GM23248 (cell line): ENCODE data around the gene ZNF133. TPM values are rescaled to one million over a fixed set of nuclear protein-coding genes. Genes with fewer than 3 reads are reported as not detected.
A peak's percentile ranks its signal among the peaks of the same experiment; 100 is the strongest.

Source experiments
- DNase-seq: peaks from one replicate; pipeline ENCODE4 v3.0.0-alpha.2; 2015
- H2AFZ ChIP-seq: fragments of 200-600 bp; sonication (generic); 2 replicates; pipeline ENCODE4 v1.6.1; 2016; ENCODE audit warnings: antibody characterized with exemption
- H3F3A ChIP-seq: fragments of 200-600 bp; sonication (generic); 2 replicates; pipeline ENCODE4 v1.6.1; 2016; ENCODE audit warnings: mild to moderate bottlenecking, antibody characterized with exemption, mixed run types; ENCODE audit not compliant: insufficient read depth
- H3K27ac ChIP-seq: fragments of 200-600 bp; sonication (generic); 2 replicates; pipeline ENCODE4 v1.5.1; 2016; ENCODE audit warnings: mild to moderate bottlenecking
- H3K27me3 ChIP-seq: fragments of 200-600 bp; sonication (generic); replicated peaks from 2 replicates; pipeline ENCODE4 v1.6.1; 2016; ENCODE audit warnings: mild to moderate bottlenecking; ENCODE audit not compliant: insufficient read depth
- H3K36me3 ChIP-seq: fragments of 200-600 bp; sonication (generic); 2 replicates; pipeline ENCODE4 v1.6.1; 2016; ENCODE audit warnings: low read depth, mild to moderate bottlenecking
- H3K4me1 ChIP-seq: fragments of 200-600 bp; sonication (generic); 2 replicates; pipeline ENCODE4 v1.6.1; 2016; ENCODE audit warnings: mild to moderate bottlenecking; ENCODE audit not compliant: insufficient read depth
- H3K4me2 ChIP-seq: fragments of 200-600 bp; sonication (generic); one replicate; pipeline ENCODE4 v1.6.1; 2016; ENCODE audit warnings: mild to moderate bottlenecking; ENCODE audit not compliant: unreplicated experiment
- H3K4me3 ChIP-seq: fragments of 200-600 bp; sonication (generic); 2 replicates; pipeline ENCODE4 v1.5.1; 2016; ENCODE audit warnings: mild to moderate bottlenecking
- H3K79me2 ChIP-seq: fragments of 200-600 bp; sonication (generic); 2 replicates; pipeline ENCODE4 v1.6.1; 2016; ENCODE audit warnings: mild to moderate bottlenecking; ENCODE audit not compliant: insufficient read depth
- H3K9ac ChIP-seq: fragments of 200-600 bp; sonication (generic); 2 replicates; pipeline ENCODE4 v1.6.1; 2016; ENCODE audit warnings: mild to moderate bottlenecking
- H3K9me2 ChIP-seq: fragments of 200-600 bp; sonication (generic); 2 replicates; pipeline ENCODE4 v1.6.1; 2016; ENCODE audit warnings: mixed run types, mild to moderate bottlenecking, moderate library complexity; ENCODE audit not compliant: insufficient read depth
- H3K9me3 ChIP-seq: fragments of 200-600 bp; sonication (generic); one replicate; pipeline ENCODE4 v1.6.1; 2017; ENCODE audit warnings: low read depth
- H4K20me1 ChIP-seq: fragments of 200-600 bp; sonication (generic); 2 replicates; pipeline ENCODE4 v1.6.0; 2016; ENCODE audit not compliant: insufficient read depth
- EZH2 ChIP-seq: fragments of 200-600 bp; sonication (generic); IDR thresholded peaks from 2 replicates; pipeline ENCODE4 v1.6.1; 2018; ENCODE audit warnings: antibody characterized with exemption, mild to moderate bottlenecking; ENCODE audit not compliant: insufficient read depth, poor library complexity, severe bottlenecking
- EZH2phosphoT487 ChIP-seq: fragments of 200-600 bp; sonication (generic); IDR thresholded peaks from 2 replicates; pipeline ENCODE4 v1.6.1; 2018; ENCODE audit warnings: antibody characterized with exemption, moderate library complexity, mild to moderate bottlenecking, low read depth; ENCODE audit not compliant: insufficient read depth
- WGBS, 2 experiments: methylation state at CpG; one replicate each; pipeline ENCODE4 v1.1.6; 2015 to 2017; ENCODE audit warnings: low lambda C conversion rate in 2 of 2, low coverage in 1 of 2; ENCODE audit errors: missing lambda C conversion rate in 2 of 2; 5-methylcytosine and 5-hydroxymethylcytosine counted together
- in situ Hi-C: fragments of 300-500 bp; cut with MboI; formaldehyde crosslinking; loops from 2 replicates; pipeline ENCODE4 v1.15.0; 2020
- polyA plus RNA-seq: library from polyadenylated mRNA; unstranded; fragments of >200 nt; fragmentation: Nextera tagmentation; extraction: Ambion mirVana; gene quantifications from 2 replicates; pipeline ENCODE4 v1.2.1, GENCODE V29; 2016
- total RNA-seq: library from RNA; depleted of rRNA; stranded (reverse); fragments of >200 nt; shearing (Covaris generic); gene quantifications from 2 replicates; pipeline ENCODE4 v1.2.3, GENCODE V29; 2014

Gene ZNF133
- total and polyA plus RNA-seq, 2 experiments from 2014 or later, result 11.3 to 17.9 TPM

DNA sequence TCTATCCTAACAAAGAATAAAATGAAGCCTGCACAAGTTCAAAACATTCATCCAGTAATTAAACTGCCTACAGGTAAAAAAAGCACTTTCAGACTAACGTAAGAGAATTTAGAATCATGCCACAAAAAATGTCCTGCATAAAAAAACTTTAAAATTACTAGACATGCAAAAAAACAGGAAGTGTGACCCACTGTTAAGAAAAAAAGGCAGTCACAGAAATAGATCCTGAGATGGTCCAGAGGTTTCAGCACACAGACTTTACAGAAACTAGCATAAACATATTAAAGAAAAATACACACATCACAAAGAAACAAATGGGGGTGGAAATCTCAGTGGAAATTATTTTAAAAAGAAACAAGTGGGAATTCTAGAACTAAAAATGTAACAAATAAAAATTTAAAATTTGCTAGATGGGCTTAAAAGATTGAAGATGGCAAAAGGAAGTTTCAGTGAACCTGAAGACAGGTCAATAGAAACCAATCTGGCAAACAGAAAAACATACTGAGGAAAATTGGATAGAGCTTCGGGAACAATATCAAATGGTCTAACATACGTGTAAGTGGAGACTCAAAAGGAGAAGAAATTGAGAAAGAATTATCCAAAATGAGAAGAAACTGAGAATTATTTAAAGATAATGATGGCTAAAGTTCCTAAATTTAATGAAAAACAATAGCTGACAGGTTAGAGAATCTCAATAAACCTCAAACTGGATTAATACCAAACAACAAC lies 3.4 kb upstream of the ZNF133 start:
- Histone ChIP-seq H2AFZ (no peak overlapping the region), H3K4me1 (peaks cover 6% of the 10 kb centered on the region; the same call in 1 of the 2 replicates), H3F3A (no peaks in the 10 kb centered on the region), H4K20me1 (no peaks in the 10 kb centered on the region), H3K9me2 (no peaks in the 10 kb centered on the region), H3K9ac (no peak overlapping the region), H3K36me3 (no peaks in the 10 kb centered on the region), H3K27ac (no peak overlapping the region), H3K27me3 (no peaks in the 10 kb centered on the region; the same call in none of the 2 replicates), H3K4me2 (no peak overlapping the region), H3K9me3 (peaks cover 2% of the 10 kb centered on the region), H3K4me3 (no peak overlapping the region), H3K79me2 (peaks cover 16% of the 10 kb centered on the region)
- peak; percentile 40 for DNase-seq
- no peak for TF ChIP-seq EZH2
- no peak for TF ChIP-seq EZH2phosphoT487
- in situ Hi-C loops, result loop anchor here (25.0 kb wide), 2 partner anchors 648 to 773 kb away; no protein-coding TSS in a partner anchor
- 20 to 27% methylated on average over 3 of the region's 3 CpGs for WGBS, 2 experiments

DNA sequence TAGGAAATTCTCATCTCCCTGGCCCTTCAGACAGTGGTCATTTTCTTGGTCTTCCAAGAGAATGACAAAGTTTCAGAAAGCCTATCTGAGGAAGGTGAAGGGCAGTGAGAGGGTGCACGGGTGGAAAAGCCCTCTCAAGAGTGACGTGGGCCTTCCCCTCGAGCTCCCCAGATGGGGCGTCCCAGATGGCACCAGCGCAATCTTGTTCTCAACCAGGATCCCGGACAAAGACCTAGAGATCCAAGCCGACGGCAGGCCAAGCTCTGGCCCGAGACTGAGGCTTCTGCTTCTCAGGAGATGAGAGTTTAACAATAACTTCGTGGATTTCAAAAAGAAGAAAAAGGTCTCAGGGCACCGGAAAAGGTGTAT lies 797 bp upstream of the ZNF133 start:
- H3K27ac ChIP-seq, result peak overlapping the region; percentile 87
- DNase-seq, result peak; percentile 51
- H2AFZ ChIP-seq, result peak overlapping the region; percentile 97
- peak overlapping the region; percentile 94 for H3K9ac ChIP-seq
- H3K27me3 ChIP-seq, result no peaks in the 10 kb centered on the region
- no peaks in the 10 kb centered on the region for H4K20me1 ChIP-seq
- H3K9me2 ChIP-seq, result no peaks in the 10 kb centered on the region
- H3K4me3 ChIP-seq, result peak overlapping the region; percentile 93
- H3K4me1 ChIP-seq, result peaks cover 6% of the 10 kb centered on the region; the same call in 1 of the 2 replicates
- peaks cover 42% of the 10 kb centered on the region for H3K79me2 ChIP-seq
- WGBS, 2 experiments, result 2% methylated on average over 11 of the region's 11 CpGs
- no peak for TF ChIP-seq EZH2phosphoT487
- TF ChIP-seq EZH2, result no peak
- in situ Hi-C loops, result loop anchor here (25.0 kb wide), 2 partner anchors 650 to 775 kb away; no protein-coding TSS in a partner anchor
- no peaks in the 10 kb centered on the region for H3F3A ChIP-seq
- H3K9me3 ChIP-seq, result peaks cover 2% of the 10 kb centered on the region
- H3K36me3 ChIP-seq, result no peaks in the 10 kb centered on the region
- peak overlapping the region; percentile 88 for H3K4me2 ChIP-seq

DNA sequence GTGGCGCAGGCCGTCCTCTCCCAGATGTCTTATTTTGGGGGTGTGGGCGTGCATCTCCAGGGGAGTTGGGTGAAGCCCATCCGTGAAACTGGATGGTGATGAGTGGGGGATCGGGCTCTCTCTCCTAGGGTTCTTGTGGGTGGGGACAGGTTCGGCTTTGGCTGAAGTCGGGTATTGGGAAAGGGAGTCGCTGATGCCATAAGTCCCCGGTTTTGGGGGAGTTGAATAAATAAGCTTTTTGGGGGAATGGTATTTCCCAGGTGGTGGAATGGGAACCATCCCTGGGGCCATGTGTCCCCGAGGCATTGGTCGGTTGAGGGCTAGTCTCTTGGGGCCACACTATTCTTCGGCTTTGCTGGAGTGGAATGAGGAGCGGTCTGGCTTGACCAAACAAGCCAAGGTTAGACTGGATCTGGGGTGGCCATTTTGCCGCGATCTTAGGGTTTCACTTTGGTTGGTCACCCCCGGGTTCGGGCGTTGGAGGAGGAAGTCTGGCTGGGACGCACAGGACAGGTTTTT lies 481 bp downstream of the ZNF133 start:
- in situ Hi-C loops, result loop anchor here (25.0 kb wide), 2 partner anchors 652 to 777 kb away; no protein-coding TSS in a partner anchor
- WGBS, 2 experiments, result 0 to 2% methylated on average over 19 of the region's 19 CpGs

DNA sequence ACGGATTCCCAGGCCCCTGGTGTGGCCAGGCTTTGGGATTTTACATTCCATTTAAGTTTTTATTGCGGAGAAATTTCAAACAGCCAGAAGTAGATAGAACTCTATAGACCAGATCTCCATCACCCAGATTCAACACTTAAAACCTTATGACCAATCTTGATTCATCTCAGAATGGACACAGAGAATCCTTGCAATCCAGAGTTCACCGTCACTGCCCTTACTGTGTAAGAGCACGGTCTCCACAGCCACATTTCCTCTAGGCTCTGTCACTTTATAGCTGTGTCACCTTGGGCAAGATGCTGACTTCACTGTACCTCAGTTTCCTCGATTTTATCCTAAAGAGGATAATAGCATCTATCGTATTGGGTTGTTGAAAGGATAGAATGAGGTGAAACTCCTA lies 979 bp downstream of the ZNF133 start:
- DNase-seq, result peak; percentile 66
- peak overlapping the region; percentile 87 for H3K27ac ChIP-seq
- peaks cover 5% of the 10 kb centered on the region; the same call in 1 of the 2 replicates for H3K36me3 ChIP-seq
- H3K27me3 ChIP-seq, result no peaks in the 10 kb centered on the region
- peaks cover 6% of the 10 kb centered on the region; the same call in 1 of the 2 replicates for H3K4me1 ChIP-seq
- H3K4me3 ChIP-seq, result peak overlapping the region; percentile 93
- H3K9me3 ChIP-seq, result peaks cover 2% of the 10 kb centered on the region
- in situ Hi-C loops, result loop anchor here (25.0 kb wide), 2 partner anchors 652 to 777 kb away; no protein-coding TSS in a partner anchor
- H3K9ac ChIP-seq, result peak overlapping the region; percentile 94
- H3F3A ChIP-seq, result no peaks in the 10 kb centered on the region
- H3K79me2 ChIP-seq, result peaks cover 60% of the 10 kb centered on the region
- peak overlapping the region; percentile 97 for H2AFZ ChIP-seq
- no peaks in the 10 kb centered on the region for H4K20me1 ChIP-seq
- H3K9me2 ChIP-seq, result no peaks in the 10 kb centered on the region
- peak overlapping the region; percentile 88 for H3K4me2 ChIP-seq
- 57 to 58% methylated on average over 6 of the region's 6 CpGs for WGBS, 2 experiments
- TF ChIP-seq EZH2, result no peak
- no peak for TF ChIP-seq EZH2phosphoT487

More for the DNA sequence above, 481 bp downstream of the ZNF133 start:
- no peak for TF ChIP-seq EZH2
- TF ChIP-seq EZH2phosphoT487, result no peak
- peak overlapping the region; percentile 87 for H3K27ac ChIP-seq
- H3K9ac ChIP-seq, result peak overlapping the region; percentile 94
- no peaks in the 10 kb centered on the region for H4K20me1 ChIP-seq
- peak overlapping the region; percentile 97 for H2AFZ ChIP-seq
- peak; percentile 60 for DNase-seq
- peak overlapping the region; percentile 93 for H3K4me3 ChIP-seq
- H3K4me1 ChIP-seq, result peaks cover 6% of the 10 kb centered on the region; the same call in 1 of the 2 replicates
- peaks cover 55% of the 10 kb centered on the region for H3K79me2 ChIP-seq
- peak overlapping the region; percentile 88 for H3K4me2 ChIP-seq
- no peaks in the 10 kb centered on the region for H3K27me3 ChIP-seq
- no peaks in the 10 kb centered on the region for H3F3A ChIP-seq
- H3K9me2 ChIP-seq, result no peaks in the 10 kb centered on the region
- H3K9me3 ChIP-seq, result peaks cover 2% of the 10 kb centered on the region
- 0 out of 2 replicates have a peak, but pooled peaks cover 1% of the 10 kb centered on the region for H3K36me3 ChIP-seq
